GM23338 (cell line): ENCODE measurements around the gene CNOT8.

Source experiments
- CREB1 ChIP-seq: fragments of 250-450 bp; sonication (Bioruptor Pico); IDR thresholded peaks from 2 replicates; pipeline ENCODE4 v1.5.0; 2020; ENCODE audit warnings: low read depth, mild to moderate bottlenecking, moderate library complexity
- CTCF ChIP-seq, 2 experiments: fragments of 200-600 bp in 1 of 2; sonication (generic) in 1 of 2; conservative IDR thresholded peaks; 2 replicates each; pipeline versions ENCODE4 v1.5.1 to v1.6.1; 2016 to 2017; ENCODE audit warnings: antibody characterized with exemption in 2 of 2, low read depth in 2 of 2, mild to moderate bottlenecking in 2 of 2, moderate library complexity in 1 of 2
- ETS1 ChIP-seq: IDR thresholded peaks from 2 replicates; pipeline ENCODE4 v1.6.1; 2016; ENCODE audit warnings: antibody characterized with exemption
- EZH2 ChIP-seq: fragments of 200-600 bp; sonication (generic); IDR thresholded peaks from one replicate; pipeline ENCODE4 v1.8.0; 2017; ENCODE audit warnings: antibody characterized with exemption, mild to moderate bottlenecking, low read depth; ENCODE audit not compliant: unreplicated experiment
- EZH2phosphoT487 ChIP-seq: fragments of 200-600 bp; sonication (generic); IDR thresholded peaks from one replicate; pipeline ENCODE4 v1.8.1; 2018; ENCODE audit warnings: antibody characterized with exemption; ENCODE audit not compliant: unreplicated experiment
- JUNB ChIP-seq: IDR thresholded peaks from one replicate; pipeline ENCODE4 v1.6.1; 2016; ENCODE audit warnings: antibody characterized with exemption; ENCODE audit not compliant: unreplicated experiment
- NANOG ChIP-seq: IDR thresholded peaks from 2 replicates; pipeline ENCODE4 v1.6.1; 2016; ENCODE audit warnings: antibody characterized with exemption, borderline replicate concordance
- POLR2AphosphoS5 ChIP-seq: IDR thresholded peaks from 2 replicates; pipeline ENCODE4 v1.6.1; 2016; ENCODE audit warnings: antibody characterized with exemption, low read depth
- REST ChIP-seq: IDR thresholded peaks from one replicate; pipeline ENCODE4 v1.6.1; 2018; ENCODE audit warnings: antibody characterized with exemption; ENCODE audit not compliant: unreplicated experiment
- STAT1 ChIP-seq: IDR thresholded peaks from one replicate; pipeline ENCODE4 v1.6.1; 2016; ENCODE audit warnings: antibody characterized with exemption; ENCODE audit not compliant: unreplicated experiment
- ZNF331 ChIP-seq: fragments of 250-450 bp; sonication (Bioruptor Pico); IDR thresholded peaks from 2 replicates; pipeline ENCODE4 v1.5.0; 2020; ENCODE audit warnings: low read depth, mild to moderate bottlenecking, moderate library complexity
- ZNF462 ChIP-seq: fragments of 250-450 bp; sonication (Bioruptor Pico); IDR thresholded peaks from 2 replicates; pipeline ENCODE4 v1.5.0; 2020; ENCODE audit warnings: mild to moderate bottlenecking, moderate library complexity

- TF ChIP-seq CTCF (conservative IDR thresholded peaks at IDR 0.05; ENCODE audit: low read depth in 2 of 2) (no peak), REST (no peak), EZH2phosphoT487 (no peak), POLR2AphosphoS5 (no peak), CREB1 (CRISPR knock-in tag) (no peak), EZH2 (no peak), STAT1 (no peak), JUNB (no peak), ETS1 (no peak), ZNF331 (CRISPR knock-in tag) (no peak), ZNF462 (CRISPR knock-in tag) (no peak), NANOG (no peak)
Measured at GRCh38 chr5:154861946-154862345, 3.5 kb downstream of the CNOT8 start.
